WTC11 (cell line): ENCODE measurements around the gene SPIRE1. TPM values are rescaled to one million over a fixed set of nuclear protein-coding genes. Genes with fewer than 3 reads are reported as not detected.

Source experiments
- ATAC-seq: fragments of 200-7000 bp; cut with Tn5 transposase; 2 replicates; pipeline ENCODE4 v1.10.0; 2021; ENCODE audit warnings: mild to moderate bottlenecking, moderate library complexity
- CTCF ChIA-PET: fragments of 300-600 bp; sonication (Branson Sonifier 250); formaldehyde crosslinking; loops from one replicate; lab custom pipeline; 2021; ENCODE audit warnings: antibody characterized with exemption; lab: Charles Lee
- POLR2A ChIA-PET: fragments of 350-600 bp; sonication (Branson Sonifier 250); formaldehyde crosslinking; loops from one replicate; lab custom pipeline; 2021; ENCODE audit warnings: antibody characterized with exemption; lab: Charles Lee
- DNase-seq: peaks from one replicate; pipeline ENCODE4 v3.0.0; 2021; ENCODE audit warnings: low spot score
- H3K27ac Mint-ChIP-seq: 2 replicates; pipeline ENCODE4 v1.8.0; 2021; ENCODE audit warnings: mixed read lengths
- H3K27me3 Mint-ChIP-seq: 2 replicates; pipeline ENCODE4 v1.8.0; 2021; ENCODE audit warnings: low read depth, mild to moderate bottlenecking, moderate library complexity, mixed read lengths
- H3K36me3 Mint-ChIP-seq: 2 replicates; pipeline ENCODE4 v1.8.0; 2021; ENCODE audit warnings: mixed read lengths
- H3K4me1 Mint-ChIP-seq: 2 replicates; pipeline ENCODE4 v1.8.0; 2022; ENCODE audit warnings: mixed read lengths
- H3K4me3 Mint-ChIP-seq: 2 replicates; pipeline ENCODE4 v1.8.0; 2021; ENCODE audit warnings: mild to moderate bottlenecking, moderate library complexity, mixed read lengths
- H3K9me3 Mint-ChIP-seq: 2 replicates; pipeline ENCODE4 v1.8.0; 2021; ENCODE audit warnings: mixed read lengths
- ATF1 ChIP-seq: sonication (generic); formaldehyde crosslinking; IDR thresholded peaks from 2 replicates; pipeline ENCODE4 v1.8.1; 2023; ENCODE audit warnings: mild to moderate bottlenecking, moderate library complexity, missing genetic modification reagents
- ELF4 ChIP-seq: sonication (generic); formaldehyde crosslinking; IDR thresholded peaks from 2 replicates; pipeline ENCODE4 v1.8.1; 2022; ENCODE audit warnings: low read depth, mild to moderate bottlenecking, moderate library complexity, missing genetic modification reagents
- GABPB1 ChIP-seq: sonication (generic); formaldehyde crosslinking; IDR thresholded peaks from 2 replicates; pipeline ENCODE4 v1.8.1; 2023; ENCODE audit warnings: mild to moderate bottlenecking, missing genetic modification reagents
- IRF2 ChIP-seq: sonication (generic); formaldehyde crosslinking; IDR thresholded peaks from 2 replicates; pipeline ENCODE4 v1.8.0; 2022; ENCODE audit warnings: low read depth, missing genetic modification reagents, borderline replicate concordance
- JUN ChIP-seq: sonication (generic); formaldehyde crosslinking; IDR thresholded peaks from 2 replicates; pipeline ENCODE4 v1.8.0; 2023; ENCODE audit warnings: mild to moderate bottlenecking, missing genetic modification reagents
- NFATC4 ChIP-seq: fragments of 250-450 bp; sonication (Bioruptor Pico); IDR thresholded peaks from 2 replicates; pipeline ENCODE4 v1.9.0; 2021; ENCODE audit warnings: mild to moderate bottlenecking
- NFE2L1 ChIP-seq: sonication (generic); formaldehyde crosslinking; IDR thresholded peaks from 2 replicates; pipeline ENCODE4 v1.8.1; 2023; ENCODE audit warnings: missing genetic modification reagents
- NR1H2 ChIP-seq: sonication (generic); formaldehyde crosslinking; IDR thresholded peaks from 2 replicates; pipeline ENCODE4 v1.9.0; 2021; ENCODE audit warnings: mild to moderate bottlenecking, moderate library complexity, missing genetic modification reagents
- PRRX2 ChIP-seq: fragments of 250-450 bp; sonication (Bioruptor Pico); IDR thresholded peaks from 2 replicates; pipeline ENCODE4 v1.8.0; 2021; ENCODE audit warnings: mild to moderate bottlenecking
- SMAD4 ChIP-seq: sonication (generic); formaldehyde crosslinking; IDR thresholded peaks from 2 replicates; pipeline ENCODE4 v1.8.0; 2022; ENCODE audit warnings: mild to moderate bottlenecking, missing genetic modification reagents
- ZNF121 ChIP-seq: sonication (generic); formaldehyde crosslinking; IDR thresholded peaks from 2 replicates; pipeline ENCODE4 v1.8.0; 2023; ENCODE audit warnings: missing genetic modification reagents
- ZNF317 ChIP-seq: sonication (generic); formaldehyde crosslinking; IDR thresholded peaks from 2 replicates; pipeline ENCODE4 v1.8.1; 2023; ENCODE audit warnings: low read depth, mild to moderate bottlenecking, moderate library complexity, missing genetic modification reagents, borderline replicate concordance
- ZNF396 ChIP-seq: fragments of 250-450 bp; sonication (Bioruptor Pico); IDR thresholded peaks from 2 replicates; pipeline ENCODE4 v1.8.0; 2021; ENCODE audit warnings: mild to moderate bottlenecking, moderate library complexity, borderline replicate concordance
- ZNF423 ChIP-seq: fragments of 250-450 bp; sonication (Bioruptor Pico); IDR thresholded peaks from 2 replicates; pipeline ENCODE4 v2.1.2; 2022; ENCODE audit warnings: mild to moderate bottlenecking, moderate library complexity
- ZNF671 ChIP-seq: fragments of 250-450 bp; sonication (Bioruptor Pico); IDR thresholded peaks from 2 replicates; pipeline ENCODE4 v1.8.0; 2021; ENCODE audit warnings: mild to moderate bottlenecking
- total RNA-seq: library from RNA; stranded (reverse); gene quantifications from 3 replicates; pipeline ENCODE4 v1.2.3, GENCODE V29; 2021
- TF ChIP-seq, protein P1 (sequence below): sonication (generic); formaldehyde crosslinking; IDR thresholded peaks from 2 replicates; pipeline ENCODE4 v1.8.0; 2022; ENCODE audit warnings: missing genetic modification reagents
- TF ChIP-seq, protein P2 (sequence below): sonication (generic); formaldehyde crosslinking; IDR thresholded peaks from 2 replicates; pipeline ENCODE4 v1.8.1; 2023; ENCODE audit warnings: mild to moderate bottlenecking, missing genetic modification reagents
- TF ChIP-seq, protein P3 (sequence below): sonication (generic); formaldehyde crosslinking; IDR thresholded peaks from 2 replicates; pipeline ENCODE4 v1.8.0; 2022; ENCODE audit warnings: mild to moderate bottlenecking, missing genetic modification reagents
- TF ChIP-seq, protein P4 (sequence below): fragments of 250-450 bp; sonication (Bioruptor Pico); IDR thresholded peaks from 2 replicates; pipeline ENCODE4 v2.1.2; 2022; ENCODE audit warnings: mild to moderate bottlenecking, moderate library complexity
- TF ChIP-seq, protein P5 (sequence below): sonication (generic); formaldehyde crosslinking; IDR thresholded peaks from 2 replicates; pipeline ENCODE4 v1.8.1; 2023; ENCODE audit warnings: mild to moderate bottlenecking, missing genetic modification reagents, moderate library complexity

SPIRE1 gene
- total RNA-seq, 1 experiment from 2014 or later = 19.3 TPM

DNA sequence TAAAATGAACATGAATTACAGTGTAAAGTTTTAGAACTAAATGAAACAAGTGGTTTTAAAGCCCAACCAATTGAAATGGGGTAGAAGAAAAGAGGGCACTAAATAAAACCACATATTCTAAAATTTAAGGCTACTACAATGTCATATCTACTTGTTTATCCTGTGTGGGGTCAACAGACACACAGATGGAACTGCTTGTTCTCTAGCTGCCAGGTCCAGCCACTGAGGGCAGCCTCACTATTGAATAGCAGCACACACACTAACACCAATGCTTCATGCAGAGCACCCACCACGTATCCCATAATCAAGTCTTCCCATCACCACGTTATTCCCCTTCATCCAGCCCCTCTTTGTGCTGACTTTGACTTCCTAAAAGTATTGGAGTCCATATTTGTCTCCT, 88.1 kb downstream of the SPIRE1 start:
- ChIA-PET CTCF (no interaction called here), POLR2A (no interaction called here)
- Mint-ChIP-seq H3K36me3 (no peaks in the 10 kb centered on the region), H3K27me3 (no peaks in the 10 kb centered on the region), H3K4me1 (peaks cover 1% of the 10 kb centered on the region), H3K4me3 (no peak overlapping the region), H3K9me3 (peaks cover 8% of the 10 kb centered on the region; the same call in 1 of the 2 replicates), H3K27ac (no peak overlapping the region)
- no peak for ATAC-seq
- TF ChIP-seq JUN (CRISPR knock-in tag) (no peak), ATF1 (no peak)
- DNase-seq = no peak

DNA sequence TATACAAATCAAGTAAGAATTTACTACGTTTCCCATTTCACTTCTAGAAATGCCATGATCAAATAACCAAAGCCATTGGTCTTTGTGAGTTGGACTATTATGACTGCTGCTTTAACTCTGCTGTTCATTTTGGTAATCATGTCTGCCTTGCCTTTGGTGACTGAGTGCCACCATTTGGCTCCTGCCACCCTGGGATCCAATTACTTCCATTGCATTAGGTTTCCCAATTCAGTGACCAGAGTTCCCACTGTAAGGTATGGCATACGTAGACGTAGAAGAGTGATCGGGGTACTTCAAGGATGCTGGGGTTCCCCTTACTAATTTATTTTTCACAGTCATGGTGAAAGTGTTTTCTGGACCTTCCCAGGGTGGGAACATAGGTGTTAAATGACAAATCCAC, 90.1 kb downstream of the SPIRE1 start:
- TF ChIP-seq ZNF121 (CRISPR knock-in tag) = no peak
- TF ChIP-seq ZNF671 (CRISPR knock-in tag) = no peak
- TF ChIP-seq, protein P1, sequence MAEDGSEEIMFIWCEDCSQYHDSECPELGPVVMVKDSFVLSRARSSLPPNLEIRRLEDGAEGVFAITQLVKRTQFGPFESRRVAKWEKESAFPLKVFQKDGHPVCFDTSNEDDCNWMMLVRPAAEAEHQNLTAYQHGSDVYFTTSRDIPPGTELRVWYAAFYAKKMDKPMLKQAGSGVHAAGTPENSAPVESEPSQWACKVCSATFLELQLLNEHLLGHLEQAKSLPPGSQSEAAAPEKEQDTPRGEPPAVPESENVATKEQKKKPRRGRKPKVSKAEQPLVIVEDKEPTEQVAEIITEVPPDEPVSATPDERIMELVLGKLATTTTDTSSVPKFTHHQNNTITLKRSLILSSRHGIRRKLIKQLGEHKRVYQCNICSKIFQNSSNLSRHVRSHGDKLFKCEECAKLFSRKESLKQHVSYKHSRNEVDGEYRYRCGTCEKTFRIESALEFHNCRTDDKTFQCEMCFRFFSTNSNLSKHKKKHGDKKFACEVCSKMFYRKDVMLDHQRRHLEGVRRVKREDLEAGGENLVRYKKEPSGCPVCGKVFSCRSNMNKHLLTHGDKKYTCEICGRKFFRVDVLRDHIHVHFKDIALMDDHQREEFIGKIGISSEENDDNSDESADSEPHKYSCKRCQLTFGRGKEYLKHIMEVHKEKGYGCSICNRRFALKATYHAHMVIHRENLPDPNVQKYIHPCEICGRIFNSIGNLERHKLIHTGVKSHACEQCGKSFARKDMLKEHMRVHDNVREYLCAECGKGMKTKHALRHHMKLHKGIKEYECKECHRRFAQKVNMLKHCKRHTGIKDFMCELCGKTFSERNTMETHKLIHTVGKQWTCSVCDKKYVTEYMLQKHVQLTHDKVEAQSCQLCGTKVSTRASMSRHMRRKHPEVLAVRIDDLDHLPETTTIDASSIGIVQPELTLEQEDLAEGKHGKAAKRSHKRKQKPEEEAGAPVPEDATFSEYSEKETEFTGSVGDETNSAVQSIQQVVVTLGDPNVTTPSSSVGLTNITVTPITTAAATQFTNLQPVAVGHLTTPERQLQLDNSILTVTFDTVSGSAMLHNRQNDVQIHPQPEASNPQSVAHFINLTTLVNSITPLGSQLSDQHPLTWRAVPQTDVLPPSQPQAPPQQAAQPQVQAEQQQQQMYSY (CRISPR knock-in tag) = no peak
- TF ChIP-seq, protein P2, sequence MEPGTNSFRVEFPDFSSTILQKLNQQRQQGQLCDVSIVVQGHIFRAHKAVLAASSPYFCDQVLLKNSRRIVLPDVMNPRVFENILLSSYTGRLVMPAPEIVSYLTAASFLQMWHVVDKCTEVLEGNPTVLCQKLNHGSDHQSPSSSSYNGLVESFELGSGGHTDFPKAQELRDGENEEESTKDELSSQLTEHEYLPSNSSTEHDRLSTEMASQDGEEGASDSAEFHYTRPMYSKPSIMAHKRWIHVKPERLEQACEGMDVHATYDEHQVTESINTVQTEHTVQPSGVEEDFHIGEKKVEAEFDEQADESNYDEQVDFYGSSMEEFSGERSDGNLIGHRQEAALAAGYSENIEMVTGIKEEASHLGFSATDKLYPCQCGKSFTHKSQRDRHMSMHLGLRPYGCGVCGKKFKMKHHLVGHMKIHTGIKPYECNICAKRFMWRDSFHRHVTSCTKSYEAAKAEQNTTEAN (CRISPR knock-in tag) = no peak
- no peak for TF ChIP-seq GABPB1 (CRISPR knock-in tag)
- no peak for TF ChIP-seq ZNF423 (CRISPR knock-in tag)
- no peak for TF ChIP-seq ZNF396
- TF ChIP-seq, protein P3, sequence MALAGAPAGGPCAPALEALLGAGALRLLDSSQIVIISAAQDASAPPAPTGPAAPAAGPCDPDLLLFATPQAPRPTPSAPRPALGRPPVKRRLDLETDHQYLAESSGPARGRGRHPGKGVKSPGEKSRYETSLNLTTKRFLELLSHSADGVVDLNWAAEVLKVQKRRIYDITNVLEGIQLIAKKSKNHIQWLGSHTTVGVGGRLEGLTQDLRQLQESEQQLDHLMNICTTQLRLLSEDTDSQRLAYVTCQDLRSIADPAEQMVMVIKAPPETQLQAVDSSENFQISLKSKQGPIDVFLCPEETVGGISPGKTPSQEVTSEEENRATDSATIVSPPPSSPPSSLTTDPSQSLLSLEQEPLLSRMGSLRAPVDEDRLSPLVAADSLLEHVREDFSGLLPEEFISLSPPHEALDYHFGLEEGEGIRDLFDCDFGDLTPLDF (CRISPR knock-in tag) = no peak
- TF ChIP-seq, protein P4, sequence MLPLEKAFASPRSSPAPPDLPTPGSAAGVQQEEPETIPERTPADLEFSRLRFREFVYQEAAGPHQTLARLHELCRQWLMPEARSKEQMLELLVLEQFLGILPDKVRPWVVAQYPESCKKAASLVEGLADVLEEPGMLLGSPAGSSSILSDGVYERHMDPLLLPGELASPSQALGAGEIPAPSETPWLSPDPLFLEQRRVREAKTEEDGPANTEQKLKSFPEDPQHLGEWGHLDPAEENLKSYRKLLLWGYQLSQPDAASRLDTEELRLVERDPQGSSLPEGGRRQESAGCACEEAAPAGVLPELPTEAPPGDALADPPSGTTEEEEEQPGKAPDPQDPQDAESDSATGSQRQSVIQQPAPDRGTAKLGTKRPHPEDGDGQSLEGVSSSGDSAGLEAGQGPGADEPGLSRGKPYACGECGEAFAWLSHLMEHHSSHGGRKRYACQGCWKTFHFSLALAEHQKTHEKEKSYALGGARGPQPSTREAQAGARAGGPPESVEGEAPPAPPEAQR = no peak
- no peak for TF ChIP-seq ELF4 (CRISPR knock-in tag)
- no peak for TF ChIP-seq NFE2L1
- TF ChIP-seq IRF2 (CRISPR knock-in tag) = no peak
- TF ChIP-seq, protein P5, sequence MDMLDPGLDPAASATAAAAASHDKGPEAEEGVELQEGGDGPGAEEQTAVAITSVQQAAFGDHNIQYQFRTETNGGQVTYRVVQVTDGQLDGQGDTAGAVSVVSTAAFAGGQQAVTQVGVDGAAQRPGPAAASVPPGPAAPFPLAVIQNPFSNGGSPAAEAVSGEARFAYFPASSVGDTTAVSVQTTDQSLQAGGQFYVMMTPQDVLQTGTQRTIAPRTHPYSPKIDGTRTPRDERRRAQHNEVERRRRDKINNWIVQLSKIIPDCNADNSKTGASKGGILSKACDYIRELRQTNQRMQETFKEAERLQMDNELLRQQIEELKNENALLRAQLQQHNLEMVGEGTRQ = no peak
- TF ChIP-seq PRRX2 (CRISPR knock-in tag) = no peak
- no peak for TF ChIP-seq SMAD4
- no peak for TF ChIP-seq NR1H2 (CRISPR knock-in tag)
- no peak for TF ChIP-seq NFATC4 (CRISPR knock-in tag)
- no peak for TF ChIP-seq ZNF317
- H3K4me3 Mint-ChIP-seq = no peak overlapping the region
- no peaks in the 10 kb centered on the region for H3K27me3 Mint-ChIP-seq
- DNase-seq (no peak), ATAC-seq (no peak)
- peaks cover 10% of the 10 kb centered on the region for H3K4me1 Mint-ChIP-seq
- no peaks in the 10 kb centered on the region for H3K36me3 Mint-ChIP-seq
- peaks cover 8% of the 10 kb centered on the region; the same call in 1 of the 2 replicates for H3K9me3 Mint-ChIP-seq
- ChIA-PET CTCF (no interaction called here), POLR2A (no interaction called here)
- H3K27ac Mint-ChIP-seq = 0 out of 2 replicates have a peak overlapping the region, but pooled peaks have one; percentile 25
